ENCODE measurements around the gene CCNI2. TPM values are rescaled to one million over a fixed set of nuclear protein-coding genes. Genes with fewer than 3 reads are reported as not detected.
"Not testable (repeated sequence)": the region's sequence is repeated elsewhere in the genome, so short reads cannot be mapped to it uniquely, and the experiment has no call there.

CCNI2 gene
- total RNA-seq, 1 donor from 2014 or later: 8.6 TPM

GRCh38 chr5:132778129-132778528 is 30.9 kb downstream of the CCNI2 start:
- intact Hi-C loops (cut with micrococcal nuclease): loop anchor here (5.0 kb wide), 2 partner anchors 41 to 44 kb away; partner anchors contain the start of gene KIF3A

GRCh38 chr5:132778856-132779255 is 31.6 kb downstream of the CCNI2 start:
- intact Hi-C loops (cut with micrococcal nuclease): loop anchor here (5.0 kb wide), 2 partner anchors 42 to 43 kb away; partner anchors contain the start of gene KIF3A

GRCh38 chr5:132779961-132780360 is 32.7 kb downstream of the CCNI2 start:
- intact Hi-C loops (cut with micrococcal nuclease): loop anchor here (5.0 kb wide), 2 partner anchors 42 to 43 kb away; partner anchors contain the start of gene KIF3A

- intact Hi-C loops (cut with micrococcal nuclease): no loop called here
Measured at GRCh38 chr5:132780577-132780976, 33.4 kb downstream of the CCNI2 start.

- intact Hi-C loops (cut with micrococcal nuclease): no loop called here
Measured at GRCh38 chr5:132781029-132781428, 33.8 kb downstream of the CCNI2 start.

GRCh38 chr5:132782101-132782500 is 34.9 kb downstream of the CCNI2 start:
- intact Hi-C loops (cut with micrococcal nuclease): no loop called here

- intact Hi-C loops (cut with micrococcal nuclease): no loop called here
Measured at GRCh38 chr5:132785365-132785764, 38.1 kb downstream of the CCNI2 start.

GRCh38 chr5:132785864-132786263 is 38.6 kb downstream of the CCNI2 start:
- intact Hi-C loops (cut with micrococcal nuclease): no loop called here

GRCh38 chr5:132787076-132787475 is 39.9 kb downstream of the CCNI2 start:
- intact Hi-C loops (cut with micrococcal nuclease): no loop called here

GRCh38 chr5:132788508-132788907 is 41.3 kb downstream of the CCNI2 start:
- intact Hi-C loops (cut with micrococcal nuclease): no loop called here

GRCh38 chr5:132788990-132789886 is 42.0 kb downstream of the CCNI2 start:
- intact Hi-C loops (cut with micrococcal nuclease): no loop called here

- intact Hi-C loops (cut with micrococcal nuclease): no loop called here
Measured at GRCh38 chr5:132790201-132790865, 43.1 kb downstream of the CCNI2 start.

- intact Hi-C loops (cut with micrococcal nuclease): no loop called here
Measured at GRCh38 chr5:132791026-132791425, 43.8 kb downstream of the CCNI2 start.

GRCh38 chr5:132797651-132798050 is 50.4 kb downstream of the CCNI2 start:
- intact Hi-C loops (cut with micrococcal nuclease): no loop called here

GRCh38 chr5:132799392-132799791 is 52.2 kb downstream of the CCNI2 start:
- intact Hi-C loops (cut with micrococcal nuclease): no loop called here

GRCh38 chr5:132800545-132800944 is 53.3 kb downstream of the CCNI2 start:
- intact Hi-C loops (cut with micrococcal nuclease): no loop called here

GRCh38 chr5:132802044-132802684 is 54.9 kb downstream of the CCNI2 start:
- intact Hi-C loops (cut with micrococcal nuclease): no loop called here

- intact Hi-C loops (cut with micrococcal nuclease): not testable (repeated sequence)
Measured at GRCh38 chr5:132802685-132803066, 55.5 kb downstream of the CCNI2 start.

Data from T-helper 2 cell treated with Interferon-gamma antibody and Interleukin-4, amounts not matched to agents 100 ng/mL and 5 ng/mL, for 36 hours (primary cell).